Nucleus accumbens (tissue), 56 donors: Measurements from ENCODE around the gene KDM7A.

ENCODE experiments used
- DNase-seq, 56 donors: peaks; one replicate each; lab custom pipeline; 2025; lab: John Stamatoyannopoulos, UW

The KDM7A gene

GRCh38 chr7:140058517-140058916 lies 118.3 kb downstream of the KDM7A start:
- DNase-seq, result no peak

GRCh38 chr7:140057143-140057535 lies 119.6 kb downstream of the KDM7A start:
- no peak for DNase-seq

GRCh38 chr7:140056431-140057142 lies 120.2 kb downstream of the KDM7A start:
- no peak for DNase-seq

GRCh38 chr7:140055833-140056232 lies 121.0 kb downstream of the KDM7A start:
- no peak for DNase-seq

DNA sequence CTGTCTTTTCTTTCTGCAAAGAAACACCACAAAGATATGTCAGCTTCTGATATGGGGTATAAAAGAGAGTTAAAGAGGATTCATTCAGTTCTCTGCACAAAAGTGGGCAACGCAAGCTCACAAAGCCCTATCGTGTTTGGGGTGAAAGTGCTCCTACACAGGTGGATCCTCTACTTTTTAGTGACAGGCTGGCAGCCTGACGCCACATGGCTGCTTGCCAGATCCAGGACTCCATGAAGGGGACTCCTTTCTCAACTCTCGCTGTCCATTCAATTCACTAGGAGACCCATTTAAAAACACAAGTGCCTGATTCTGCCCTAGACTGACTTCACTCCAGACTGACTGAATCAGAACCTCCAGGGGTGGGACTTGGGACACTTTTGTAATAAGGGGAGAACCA lies 122.0 kb downstream of the KDM7A start:
- no peak for DNase-seq

- DNase-seq, result no peak
Observed at GRCh38 chr7:140053812-140054539, 122.8 kb downstream of the KDM7A start.

DNA sequence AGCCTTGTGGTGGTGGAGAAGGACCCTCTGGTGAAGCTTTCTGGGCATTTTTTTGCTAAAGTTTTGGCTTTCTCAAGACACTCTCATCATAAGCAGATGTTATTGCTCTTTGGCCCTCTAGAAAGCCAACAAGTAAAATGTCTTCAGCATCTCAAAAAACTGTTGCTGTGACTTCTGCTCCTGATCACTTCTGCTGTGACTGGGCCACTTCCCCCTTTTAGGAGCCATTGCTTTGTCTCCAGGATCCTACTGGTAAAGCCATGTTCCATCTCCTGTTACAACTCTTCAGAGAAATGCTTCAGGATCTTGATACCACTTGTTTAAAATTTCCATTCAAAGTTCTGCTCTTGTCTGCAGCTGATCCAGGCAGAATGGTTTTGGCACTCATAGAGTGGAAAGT lies 125.0 kb downstream of the KDM7A start:
- DNase-seq, result no peak

DNA sequence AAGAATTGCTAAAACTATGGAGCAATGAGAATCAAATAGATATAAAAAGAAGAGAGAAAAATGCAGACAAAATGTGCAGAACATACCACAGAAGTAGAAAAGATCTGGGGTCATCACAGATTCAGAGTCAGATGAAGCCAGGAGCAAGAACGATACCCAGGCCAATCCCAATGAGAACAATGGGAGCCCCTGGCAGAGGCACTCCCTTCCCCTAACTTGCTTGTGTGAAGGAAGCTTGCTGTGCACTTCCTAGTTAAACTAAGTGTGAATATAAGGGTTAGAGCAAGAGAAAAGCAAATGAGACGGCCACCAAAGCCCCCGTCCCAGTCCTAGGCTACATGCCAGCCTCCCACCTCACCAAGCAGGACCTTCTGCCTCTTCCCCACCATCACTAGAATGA lies 126.7 kb downstream of the KDM7A start:
- no peak for DNase-seq

DNA sequence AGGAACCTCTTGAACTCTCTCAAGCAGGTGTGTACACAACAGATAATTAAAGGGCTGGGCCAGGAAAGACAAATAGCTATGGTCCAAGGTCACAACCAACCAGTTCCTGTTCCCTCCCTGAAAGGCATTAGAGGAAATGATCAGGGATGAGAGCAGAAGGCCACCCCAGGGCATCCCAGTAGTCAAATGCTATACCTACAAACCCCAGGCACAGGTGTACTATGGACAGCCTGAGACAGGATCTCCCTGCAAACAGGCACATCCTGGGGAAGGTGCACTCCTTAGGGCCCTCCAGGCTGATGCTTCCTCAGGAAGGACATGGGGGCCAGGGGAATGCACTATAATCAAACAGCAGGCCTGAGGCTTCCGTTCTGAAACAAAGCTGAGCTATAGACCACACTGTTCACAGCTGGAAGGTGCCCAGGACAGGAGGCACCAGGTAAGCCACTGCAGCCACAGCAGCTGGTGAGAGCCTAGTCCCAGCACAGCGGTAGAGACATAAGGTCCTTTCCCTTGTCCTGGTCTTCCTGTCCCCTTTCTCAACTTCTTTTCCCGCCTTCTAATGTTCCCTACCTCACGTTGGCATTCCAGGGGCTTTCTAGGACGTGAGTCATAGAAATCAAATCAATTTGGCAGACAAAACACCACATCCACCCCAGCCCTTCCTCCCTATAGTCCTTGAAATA lies 127.3 kb downstream of the KDM7A start:
- no peak for DNase-seq

DNA sequence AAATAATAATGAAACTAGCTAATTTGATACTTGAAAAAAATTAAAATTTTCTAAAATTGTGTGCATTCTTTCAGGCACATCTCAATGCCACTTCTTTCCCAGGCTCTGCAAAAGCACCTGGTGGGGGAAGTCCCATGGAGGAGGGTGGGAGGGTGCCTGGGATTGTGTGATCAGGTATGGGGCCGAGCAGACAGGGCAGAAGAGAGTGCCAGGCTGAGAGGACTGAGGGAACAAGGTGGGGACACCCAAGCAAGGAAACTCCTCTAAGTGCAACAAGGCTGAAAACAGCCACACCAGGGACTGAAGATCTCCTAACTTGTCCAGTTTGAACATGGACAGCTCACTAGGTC lies 127.8 kb downstream of the KDM7A start:
- no peak for DNase-seq

DNA sequence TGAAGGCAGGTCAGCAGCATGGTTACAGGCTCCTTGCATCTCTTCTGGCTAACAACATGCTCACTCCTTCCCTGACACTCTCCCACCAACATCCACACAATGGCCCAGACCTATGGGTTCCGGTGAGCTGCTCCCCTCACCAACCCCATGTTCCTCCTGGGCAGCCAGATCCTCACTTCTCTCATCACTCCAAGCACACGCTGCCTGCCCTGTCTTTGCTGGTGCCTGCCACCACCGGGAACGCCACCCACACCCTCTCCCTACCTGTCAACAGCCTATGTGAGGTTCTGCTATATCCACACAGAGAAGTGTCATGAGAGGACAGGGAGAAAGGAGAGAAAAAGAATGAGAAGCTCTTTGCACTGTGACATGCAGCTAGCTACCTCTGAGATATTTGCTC lies 128.6 kb downstream of the KDM7A start:
- DNase-seq, result no peak

DNA sequence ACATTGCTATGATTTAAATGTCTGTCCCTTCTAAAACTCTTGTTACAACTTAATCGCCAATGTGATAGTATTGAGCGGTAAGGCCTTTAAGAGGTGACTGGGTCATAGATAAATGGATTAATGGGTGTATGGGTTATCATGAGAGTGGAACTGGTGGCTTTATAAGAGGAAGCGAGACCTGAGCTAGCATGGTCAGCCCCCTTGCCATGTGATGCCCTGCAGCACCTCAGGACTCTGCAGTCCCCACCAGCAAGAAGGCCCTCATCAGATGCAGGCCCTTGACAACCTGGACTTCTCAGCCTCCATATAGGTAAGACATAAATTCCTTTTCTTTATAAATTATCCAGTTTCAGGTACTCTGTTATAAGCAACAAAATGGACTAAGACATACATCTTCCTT lies 129.6 kb downstream of the KDM7A start:
- DNase-seq, result no peak

DNA sequence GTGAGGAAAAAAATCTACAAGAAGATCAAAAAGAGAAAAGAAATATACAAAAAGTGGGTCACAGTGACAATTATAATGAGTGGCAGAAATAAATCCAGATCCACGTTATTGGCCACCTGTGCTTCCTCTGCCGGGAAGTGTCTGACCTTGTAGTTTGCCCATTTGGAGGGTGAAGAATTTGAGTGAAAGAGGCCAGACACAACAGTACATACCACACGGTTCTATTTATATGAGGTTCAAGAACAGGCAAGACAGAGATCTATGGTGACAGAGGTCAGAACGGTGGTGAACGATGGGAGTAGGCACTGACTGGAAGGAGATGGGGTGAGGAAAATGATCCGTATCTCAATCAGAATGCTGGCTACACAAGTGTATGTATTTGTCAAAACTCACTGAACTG lies 131.1 kb downstream of the KDM7A start:
- DNase-seq, result no peak

- no peak for DNase-seq
Observed at GRCh38 chr7:140044251-140044650, 132.5 kb downstream of the KDM7A start.

- DNase-seq, result no peak
Observed at GRCh38 chr7:140042386-140042670, 134.5 kb downstream of the KDM7A start.

DNA sequence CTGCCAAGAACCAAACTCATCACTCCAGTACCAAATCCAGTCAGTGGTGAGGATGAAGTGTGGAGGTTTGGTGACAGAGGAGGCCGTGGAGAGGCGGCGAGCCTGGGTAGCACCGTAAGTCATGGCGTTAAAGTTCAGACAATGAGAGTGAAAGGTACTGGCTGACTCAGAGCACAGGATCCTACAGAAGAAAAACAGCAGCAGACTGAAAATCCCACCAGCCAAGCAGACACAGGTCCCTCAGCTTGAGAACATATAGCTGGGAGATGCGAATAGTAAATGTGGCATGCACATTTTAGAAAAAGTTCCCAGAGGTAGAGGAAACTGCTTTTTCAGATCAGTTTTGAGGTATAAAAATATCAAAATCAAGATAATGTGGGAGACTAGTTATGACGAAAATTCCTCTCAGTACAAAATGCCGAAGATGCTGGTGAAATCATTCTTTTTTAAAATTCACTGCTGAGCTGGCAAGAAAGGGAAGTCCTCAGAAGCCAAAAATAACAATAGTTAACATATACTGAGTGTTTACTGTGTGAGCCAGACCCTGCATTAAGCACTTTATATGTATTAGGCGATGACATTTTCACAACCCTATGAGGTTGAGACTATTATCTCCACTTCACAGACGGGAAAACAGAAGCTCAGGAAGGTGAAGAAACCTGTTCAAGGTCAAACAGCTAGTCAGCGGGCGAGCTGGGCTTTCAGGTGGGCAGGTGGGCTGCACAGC lies 135.0 kb downstream of the KDM7A start:
- DNase-seq, result no peak

DNA sequence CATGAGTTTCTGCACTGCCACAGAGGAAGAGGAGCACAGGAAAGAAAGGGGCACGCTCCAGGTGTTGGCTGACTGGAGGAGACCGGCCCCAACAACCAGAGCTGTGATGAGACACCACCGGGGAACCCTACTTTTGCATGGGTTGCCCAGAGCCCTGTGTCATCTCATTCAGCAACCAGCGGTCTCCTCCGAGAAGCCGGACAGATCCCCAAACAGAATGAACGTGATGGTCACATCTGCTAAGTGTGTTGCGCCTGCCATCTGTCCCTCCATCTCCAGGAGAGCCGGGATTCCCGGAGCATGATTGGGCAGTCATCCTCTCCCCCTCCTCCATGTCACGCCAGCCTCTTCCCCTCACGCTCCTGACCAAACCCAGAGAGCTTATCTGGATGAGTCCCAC lies 136.9 kb downstream of the KDM7A start:
- no peak for DNase-seq

DNA sequence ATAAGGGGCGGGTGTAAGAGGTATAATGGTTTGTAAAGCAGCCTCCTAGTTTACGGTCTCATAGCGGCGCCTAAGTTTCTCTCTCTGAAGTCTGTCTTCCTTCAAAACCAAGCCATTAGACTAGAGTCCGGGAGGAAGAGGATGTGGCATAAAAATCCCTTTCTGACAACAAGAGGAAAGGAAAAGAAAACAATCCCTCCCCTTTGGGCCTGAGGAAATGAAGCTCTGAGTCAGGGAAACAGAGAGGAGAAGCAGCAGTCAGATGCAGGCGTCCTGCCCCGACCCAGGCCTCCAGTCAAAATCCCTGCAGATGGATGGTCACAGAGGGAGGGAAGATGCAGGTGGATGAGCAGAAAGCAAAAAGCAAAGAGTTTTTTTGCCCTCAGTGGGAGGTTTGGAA lies 137.7 kb downstream of the KDM7A start:
- no peak for DNase-seq

DNA sequence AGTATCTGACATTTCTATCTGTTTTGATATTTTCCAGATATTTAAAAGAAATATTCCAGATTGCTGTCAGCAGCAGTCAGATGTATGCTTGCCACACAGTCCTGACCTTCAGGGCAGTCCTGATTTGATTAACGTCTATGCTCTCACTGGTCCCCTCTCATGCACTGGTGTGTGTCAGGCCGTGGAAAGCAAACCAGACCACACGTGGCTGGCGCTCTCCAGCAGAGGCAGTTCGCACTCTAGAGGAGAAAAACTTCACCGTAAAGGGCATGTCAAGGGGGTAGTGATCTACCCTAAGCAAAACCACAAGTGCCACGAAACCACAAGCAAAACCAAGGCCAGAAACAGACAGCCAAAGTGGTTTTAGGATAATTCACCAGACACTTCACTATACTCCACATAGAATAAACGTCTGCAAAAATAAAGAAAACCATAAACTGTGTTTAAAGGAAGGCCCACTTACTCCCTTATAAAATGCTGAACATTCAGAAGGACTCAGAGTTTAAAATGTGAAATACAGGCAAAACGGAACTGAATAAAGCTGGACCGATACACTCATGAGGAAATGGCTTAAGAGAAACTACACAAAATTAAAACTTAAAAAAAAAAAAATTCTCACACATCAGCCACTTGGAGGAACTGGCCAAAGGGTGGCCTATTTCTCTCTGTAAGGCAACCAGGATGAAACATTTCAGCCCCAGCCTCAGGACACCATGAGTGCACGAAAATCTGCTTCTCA lies 140.4 kb downstream of the KDM7A start:
- no peak for DNase-seq

DNA sequence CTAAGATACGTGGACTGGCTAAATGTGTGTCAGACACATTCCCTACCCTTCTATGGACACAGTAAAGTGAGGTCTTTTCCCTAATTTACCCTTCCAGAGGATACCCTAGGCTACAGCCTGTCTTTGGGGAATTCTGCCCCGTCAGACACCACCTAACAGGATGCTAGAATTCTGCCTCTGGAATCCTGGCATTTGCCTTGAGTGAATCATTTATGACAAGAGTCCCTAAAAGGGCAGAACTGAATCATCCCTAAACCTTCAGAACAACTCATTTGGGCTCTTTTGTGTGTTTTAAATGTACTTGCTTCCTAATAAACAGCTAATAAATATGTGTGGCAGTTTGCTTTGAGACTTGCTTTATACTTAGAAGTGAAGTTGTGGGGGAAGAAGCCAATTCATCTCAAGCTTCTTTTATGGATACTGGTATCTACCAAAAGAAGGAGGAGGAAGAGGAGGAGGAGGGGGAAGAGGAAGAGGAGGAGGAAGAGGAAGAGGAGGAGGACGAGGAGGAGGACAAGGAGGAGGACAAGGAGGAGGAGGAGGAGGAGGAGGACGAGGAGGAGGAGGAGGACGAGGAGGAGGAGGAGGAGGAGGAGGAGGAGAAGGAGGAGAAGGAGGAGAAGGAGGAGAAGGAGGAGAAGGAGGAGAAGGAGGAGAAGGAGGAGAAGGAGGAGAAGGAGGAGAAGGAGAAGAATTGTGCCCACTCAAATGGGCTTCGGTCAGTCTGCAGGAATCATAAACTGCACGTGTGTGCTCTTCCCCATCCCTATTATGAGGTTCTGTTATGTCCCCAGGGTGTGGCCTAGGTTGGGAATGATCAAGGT lies 141.2 kb downstream of the KDM7A start:
- no peak for DNase-seq
